HG03521 (cell line): ENCODE measurements around the gene SMARCA4.
"Not testable (repeated sequence)": the region's sequence is repeated elsewhere in the genome, so short reads cannot be mapped to it uniquely, and the experiment has no call there.

Source experiments
- ATAC-seq: cut with Tn5 transposase; IDR thresholded peaks from one replicate; pipeline ENCODE4 v1.9.1; 2021; ENCODE audit warnings: mild to moderate bottlenecking, moderate library complexity; ENCODE audit not compliant: unreplicated experiment

The SMARCA4 gene

GRCh38 chr19:10928563-10929401, 32.0 kb upstream of the SMARCA4 start, which contains the start of the genes TIMM29 and YIPF2:
TSS of gene TIMM29 (plus strand) at chr19:10928811. CDS start at chr19:10928823, 12 bp downstream.
TSS of gene YIPF2 (minus strand) at chr19:10928639. CDS start at chr19:10928410, 229 bp downstream.
- ATAC-seq, result peak; percentile 81

- ATAC-seq, result no peak
Observed at GRCh38 chr19:10929402-10929794, 31.4 kb upstream of the SMARCA4 start.

- ATAC-seq, result no peak
Observed at GRCh38 chr19:10935371-10936059, 25.3 kb upstream of the SMARCA4 start.

GRCh38 chr19:10936661-10937084, 24.2 kb upstream of the SMARCA4 start:
- ATAC-seq, result no peak

DNA sequence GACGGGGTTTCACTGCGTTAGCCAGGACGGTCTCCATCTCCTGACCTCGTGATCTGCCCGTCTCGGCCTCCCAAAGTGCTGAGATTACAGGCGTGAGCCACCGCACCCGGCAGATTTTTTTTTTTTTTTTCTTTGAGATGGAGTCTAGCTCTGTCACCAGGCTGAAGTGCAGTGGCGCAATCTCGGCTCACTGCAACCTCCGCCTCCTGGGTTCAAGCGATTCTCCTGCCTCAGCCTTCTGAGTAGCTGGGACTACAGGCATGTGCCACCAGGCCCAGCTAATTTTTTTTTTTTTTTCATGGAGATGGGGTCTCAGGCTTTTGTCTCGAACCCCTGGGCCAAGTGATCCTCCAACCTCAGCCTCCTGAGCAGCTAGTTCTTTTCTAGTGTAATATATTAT, 19.2 kb upstream of the SMARCA4 start:
- not testable (repeated sequence) for ATAC-seq

GRCh38 chr19:10943412-10943811, 17.4 kb upstream of the SMARCA4 start:
- not testable (repeated sequence) for ATAC-seq

DNA sequence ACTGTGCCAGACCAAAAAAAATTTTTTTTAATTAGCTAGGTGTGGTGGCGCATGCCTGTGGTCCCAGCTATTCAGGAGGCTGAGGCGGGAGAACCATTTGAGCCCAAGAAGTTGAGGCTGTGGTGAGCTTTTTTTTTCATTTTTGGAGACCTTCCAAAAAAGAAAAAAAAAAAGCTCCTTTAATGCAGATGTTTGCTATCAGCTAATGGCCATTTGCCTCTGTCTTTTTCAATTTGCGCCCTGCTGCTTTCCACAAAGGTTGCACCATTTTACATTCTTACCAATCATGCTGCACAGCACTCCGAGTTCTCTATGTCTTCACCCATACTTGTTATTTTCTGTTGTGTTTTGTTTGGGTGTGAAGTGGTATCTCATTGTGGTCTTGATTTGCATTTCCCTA, 15.6 kb upstream of the SMARCA4 start:
- no peak for ATAC-seq

- ATAC-seq, result no peak
Observed at GRCh38 chr19:10946958-10947657, 13.7 kb upstream of the SMARCA4 start.

DNA sequence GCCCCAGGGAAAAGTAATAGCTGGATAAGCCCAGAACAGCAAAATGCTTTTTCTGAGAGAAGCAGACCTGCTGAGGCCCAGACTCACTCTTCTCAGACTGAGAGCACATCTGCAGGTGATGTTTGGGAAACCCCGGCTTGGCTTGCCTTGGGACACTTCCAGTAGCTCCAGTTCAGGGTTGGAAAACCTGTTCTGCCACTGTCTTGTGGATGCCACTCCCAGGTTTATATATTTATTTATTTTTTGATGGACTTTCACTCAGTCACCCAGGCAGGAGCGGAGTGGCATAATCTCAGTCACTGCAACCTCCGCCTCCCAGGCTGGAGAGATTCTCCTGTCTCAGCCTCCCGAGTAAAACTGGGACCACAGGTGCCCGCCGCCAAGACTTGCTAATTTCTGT, 8.0 kb upstream of the SMARCA4 start:
- ATAC-seq, result no peak

GRCh38 chr19:10959277-10959968, 1.4 kb upstream of the SMARCA4 start:
- not testable (repeated sequence) for ATAC-seq

- ATAC-seq, result peak; percentile 32
Observed at GRCh38 chr19:10961073-10961860, 437 bp downstream of the SMARCA4 start.

DNA sequence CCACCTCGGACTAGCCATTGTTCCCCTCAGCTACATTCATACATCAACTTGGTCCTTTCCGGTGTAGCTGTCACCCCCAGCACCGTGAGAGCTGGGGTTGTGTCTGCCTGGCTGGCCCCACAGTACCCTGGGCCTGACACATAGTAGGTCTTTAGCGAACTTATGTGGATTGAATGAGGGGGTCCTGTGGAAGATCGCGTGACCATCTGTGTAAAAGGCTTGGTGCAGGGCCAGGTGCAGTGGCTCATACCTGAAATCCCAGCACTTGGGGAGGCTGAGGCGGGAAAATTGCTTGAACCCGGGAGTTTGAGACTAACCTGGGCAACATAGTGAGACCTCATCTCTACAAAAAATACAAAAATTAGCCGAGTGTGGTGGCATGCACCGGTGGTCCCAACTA, 2.0 kb downstream of the SMARCA4 start:
- no peak for ATAC-seq

DNA sequence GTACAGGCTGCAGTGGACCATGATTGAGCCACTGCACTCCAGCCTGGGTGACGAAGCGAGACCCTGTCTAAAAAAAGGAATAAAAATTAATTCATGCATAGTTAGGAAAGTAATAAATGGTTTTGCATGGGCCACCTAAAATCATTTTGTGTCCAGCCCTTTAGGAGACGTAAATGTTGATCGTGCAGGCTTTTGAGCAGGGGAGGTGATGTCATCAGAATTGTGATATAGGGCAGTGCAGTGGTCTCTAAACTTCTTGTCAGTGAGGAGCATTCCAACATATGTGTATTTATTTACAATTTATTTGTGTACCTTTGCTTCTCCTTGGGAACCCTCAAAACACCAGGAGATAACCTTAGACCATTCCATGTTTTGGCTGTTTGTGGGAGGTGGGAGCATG, 3.0 kb downstream of the SMARCA4 start:
- ATAC-seq, result no peak

GRCh38 chr19:10964903-10965302, 4.1 kb downstream of the SMARCA4 start:
- no peak for ATAC-seq

GRCh38 chr19:10965398-10965797, 4.6 kb downstream of the SMARCA4 start:
- ATAC-seq, result no peak

DNA sequence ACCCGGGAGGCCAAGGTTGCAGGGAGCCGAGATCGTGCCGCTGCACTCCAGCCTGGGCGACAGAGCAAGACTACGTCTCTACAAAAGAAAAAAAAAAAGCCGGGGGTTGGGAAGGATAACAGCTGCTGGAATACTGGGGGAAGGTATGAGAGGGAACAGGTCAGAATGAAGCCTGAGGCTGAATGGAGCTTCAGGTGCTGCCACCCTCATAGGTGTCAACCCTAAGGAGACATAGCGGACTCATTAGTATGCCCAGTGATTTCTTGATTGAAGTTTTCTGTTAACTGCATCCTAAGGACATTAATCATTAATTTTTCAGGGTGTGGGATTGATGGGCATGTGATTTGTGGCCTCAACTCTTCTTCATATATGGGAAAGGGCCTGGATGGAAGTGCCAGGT, 6.0 kb downstream of the SMARCA4 start:
- no peak for ATAC-seq

DNA sequence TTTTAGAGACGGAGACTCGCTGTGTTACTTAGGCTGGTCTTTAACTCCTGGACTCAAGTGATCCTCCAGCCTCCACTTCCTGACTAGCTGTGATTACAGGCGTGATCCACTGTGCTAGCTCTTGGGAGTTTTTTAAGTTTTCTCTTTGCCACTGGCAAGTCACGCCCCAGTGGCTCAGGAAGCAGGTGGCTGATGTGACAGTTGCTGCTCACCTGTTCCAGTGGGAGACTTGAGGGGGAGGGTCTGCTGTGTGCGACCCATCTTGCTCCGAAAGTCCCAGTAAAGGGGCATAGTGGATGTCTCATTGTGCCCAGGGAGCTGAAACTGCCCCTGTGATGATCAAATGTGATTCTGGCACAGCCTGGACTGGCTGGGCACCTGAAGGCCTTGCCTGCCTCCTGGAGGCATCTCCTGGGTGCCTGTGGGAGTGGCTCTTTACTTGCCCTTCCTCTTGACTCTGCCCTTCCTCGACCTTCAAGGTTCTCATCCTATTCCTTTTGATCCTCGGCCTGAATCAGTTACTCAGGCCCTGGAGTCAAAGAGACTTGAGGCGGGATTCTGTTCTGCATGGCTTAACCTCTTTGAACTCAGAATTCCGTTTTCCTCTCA, 7.8 kb downstream of the SMARCA4 start:
- no peak for ATAC-seq

- no peak for ATAC-seq
Observed at GRCh38 chr19:10971107-10971726, 10.4 kb downstream of the SMARCA4 start.
